GM12874 (cell line): ENCODE data around the gene SLIT2.

Experiments used
- CTCF ChIP-seq: IDR thresholded peaks from 2 replicates; pipeline ENCODE4 v1.5.1; 2011; ENCODE audit warnings: low read depth, mild to moderate bottlenecking, control low read depth, low read length, moderate library complexity; ENCODE audit not compliant: insufficient read depth

Gene SLIT2

GRCh38 chr4:20288846-20289512, 37.3 kb downstream of the SLIT2 start:
- TF ChIP-seq CTCF: no peak

GRCh38 chr4:20289782-20290181, 38.1 kb downstream of the SLIT2 start:
- TF ChIP-seq CTCF: no peak

GRCh38 chr4:20292739-20293138, 41.0 kb downstream of the SLIT2 start:
- no peak for TF ChIP-seq CTCF

- TF ChIP-seq CTCF: no peak
Measured at GRCh38 chr4:20297261-20297660, 45.6 kb downstream of the SLIT2 start.

DNA sequence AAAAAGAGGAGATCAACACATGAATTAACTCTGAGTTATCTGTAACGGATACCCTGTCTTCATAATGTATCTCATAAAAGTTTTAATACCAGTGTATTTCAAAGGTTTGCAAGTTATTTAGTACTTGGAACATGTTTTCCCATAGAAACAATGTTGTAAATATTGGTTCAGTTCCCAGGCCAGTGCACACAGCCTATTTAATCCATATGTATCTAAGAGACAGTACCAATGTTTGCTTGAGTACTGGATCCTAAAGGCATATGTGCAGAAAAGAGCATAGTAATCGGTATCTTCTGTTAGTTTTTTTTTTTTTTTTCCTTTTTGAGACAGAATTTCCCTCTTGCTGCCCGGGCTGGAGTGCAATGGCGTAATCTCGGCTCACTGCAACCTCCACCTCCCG, 46.1 kb downstream of the SLIT2 start:
- TF ChIP-seq CTCF: no peak

GRCh38 chr4:20298455-20298854, 46.8 kb downstream of the SLIT2 start:
- no peak for TF ChIP-seq CTCF

GRCh38 chr4:20298986-20299385, 47.3 kb downstream of the SLIT2 start:
- no peak for TF ChIP-seq CTCF
